Mucosa of stomach (tissue), 1 donor: Measurements from ENCODE around the gene MAT2B.
"Not testable (repeated sequence)": the region's sequence is repeated elsewhere in the genome, so short reads cannot be mapped to it uniquely, and the experiment has no call there.

Experiments used
- H3K27me3 ChIP-seq: one replicate; pipeline ENCODE4 v1.7.0; 2013; ENCODE audit warnings: mild to moderate bottlenecking, low read length; ENCODE audit not compliant: control insufficient read depth, insufficient read depth
- H3K36me3 ChIP-seq: one replicate; pipeline ENCODE4 v1.7.0; 2013; ENCODE audit warnings: low read length; ENCODE audit not compliant: control insufficient read depth, insufficient read depth
- H3K4me1 ChIP-seq: one replicate; pipeline ENCODE4 v1.7.0; 2013; ENCODE audit warnings: mild to moderate bottlenecking, low read length; ENCODE audit not compliant: control insufficient read depth, insufficient read depth
- H3K4me3 ChIP-seq: one replicate; pipeline ENCODE4 v1.7.0; 2013; ENCODE audit warnings: low read length
- H3K9ac ChIP-seq: one replicate; pipeline ENCODE4 v1.7.0; 2013; ENCODE audit warnings: mild to moderate bottlenecking, low read length, moderate library complexity
- H3K9me3 ChIP-seq: one replicate; pipeline ENCODE4 v1.7.0; 2013; ENCODE audit warnings: mild to moderate bottlenecking, low read length, moderate library complexity; ENCODE audit not compliant: control insufficient read depth
- donor health status: Pancreatic carcinoma.

MAT2B gene

DNA sequence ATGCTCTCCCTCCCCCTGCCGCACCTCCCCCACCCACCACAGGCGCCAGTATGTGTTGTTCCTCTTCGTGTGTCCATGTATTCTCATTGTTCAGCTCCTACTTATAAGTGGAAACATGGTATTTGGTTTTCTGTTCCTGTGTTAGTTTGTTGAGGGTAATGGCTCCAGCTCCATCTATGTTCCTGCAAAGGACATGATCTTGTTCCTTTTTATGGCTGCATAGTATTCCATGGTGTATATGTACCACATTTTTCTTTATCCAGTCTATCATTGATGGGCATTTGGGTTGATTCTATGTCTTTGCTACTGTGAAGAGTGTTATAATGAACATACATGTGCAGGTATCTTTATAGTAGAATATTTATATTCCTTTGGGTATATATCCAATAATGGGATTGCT, 31.0 kb downstream of the MAT2B start:
- not testable (repeated sequence) for H3K4me1 ChIP-seq

GRCh38 chr5:163540696-163541095, 35.3 kb downstream of the MAT2B start:
- Histone ChIP-seq H3K36me3 (no peaks in the 10 kb centered on the region), H3K9me3 (no peaks in the 10 kb centered on the region), H3K4me3 (no peak overlapping the region), H3K27me3 (no peaks in the 10 kb centered on the region), H3K9ac (no peak overlapping the region), H3K4me1 (no peaks in the 10 kb centered on the region)

More for the DNA sequence above, 31.0 kb downstream of the MAT2B start:
- H3K9ac ChIP-seq, H3K27me3 ChIP-seq, H3K4me3 ChIP-seq, H3K9me3 ChIP-seq, H3K36me3 ChIP-seq: not testable (repeated sequence)

GRCh38 chr5:163542771-163543170, 37.4 kb downstream of the MAT2B start:
- no peaks in the 10 kb centered on the region for H3K36me3 ChIP-seq
- no peaks in the 10 kb centered on the region for H3K27me3 ChIP-seq
- no peak overlapping the region for H3K4me3 ChIP-seq
- no peaks in the 10 kb centered on the region for H3K4me1 ChIP-seq
- no peak overlapping the region for H3K9ac ChIP-seq
- H3K9me3 ChIP-seq: no peaks in the 10 kb centered on the region

DNA sequence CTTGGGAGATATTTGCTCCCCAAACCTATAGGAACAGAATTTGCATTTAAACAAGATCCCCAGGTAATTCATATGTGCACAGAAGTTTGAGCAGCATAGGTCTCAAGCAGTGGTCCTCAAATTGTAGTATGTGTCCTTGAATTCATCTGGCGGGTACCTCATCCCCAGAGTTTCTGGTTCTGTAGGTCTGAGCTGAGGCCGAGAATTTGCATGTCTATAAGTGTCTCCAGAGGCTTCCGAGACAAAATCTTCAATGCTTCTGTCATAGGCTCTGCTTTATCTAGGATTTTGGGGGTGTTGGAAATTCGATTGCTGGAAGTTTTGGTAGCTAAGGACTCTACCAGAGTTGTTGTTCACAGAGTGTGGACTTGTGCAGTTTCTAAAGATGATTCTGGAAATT, 38.6 kb downstream of the MAT2B start:
- no peak overlapping the region for H3K4me3 ChIP-seq
- H3K27me3 ChIP-seq: no peaks in the 10 kb centered on the region
- H3K9ac ChIP-seq: no peak overlapping the region
- no peaks in the 10 kb centered on the region for H3K4me1 ChIP-seq
- H3K36me3 ChIP-seq: no peaks in the 10 kb centered on the region
- no peaks in the 10 kb centered on the region for H3K9me3 ChIP-seq

DNA sequence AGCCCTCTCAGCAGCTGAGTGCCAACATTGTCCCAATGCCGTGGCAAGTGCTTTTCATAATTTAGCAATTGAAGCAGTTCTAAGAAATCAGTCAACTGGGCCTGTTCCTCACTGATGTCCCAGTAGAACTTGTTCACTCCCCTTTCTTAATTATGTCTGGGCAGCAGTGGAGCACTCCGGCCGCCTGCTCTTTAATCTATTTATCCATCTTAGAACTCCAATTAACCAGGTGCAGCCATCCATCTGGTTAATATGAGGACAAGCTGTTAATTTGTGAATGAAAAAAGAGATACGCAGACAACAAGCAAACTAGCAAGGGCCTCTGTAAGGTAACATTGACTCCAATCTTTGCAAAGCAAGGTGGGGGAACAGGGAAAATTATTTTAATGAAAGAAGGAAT, 39.4 kb downstream of the MAT2B start:
- Histone ChIP-seq H3K36me3 (no peaks in the 10 kb centered on the region), H3K4me3 (no peak overlapping the region), H3K9ac (no peak overlapping the region), H3K4me1 (no peaks in the 10 kb centered on the region), H3K9me3 (no peaks in the 10 kb centered on the region), H3K27me3 (no peaks in the 10 kb centered on the region)

GRCh38 chr5:163548649-163549048, 43.2 kb downstream of the MAT2B start:
- H3K9me3 ChIP-seq: no peaks in the 10 kb centered on the region
- H3K9ac ChIP-seq: no peak overlapping the region
- H3K27me3 ChIP-seq: no peaks in the 10 kb centered on the region
- H3K4me3 ChIP-seq: no peak overlapping the region
- H3K36me3 ChIP-seq: no peaks in the 10 kb centered on the region
- no peaks in the 10 kb centered on the region for H3K4me1 ChIP-seq

GRCh38 chr5:163551156-163551555, 45.7 kb downstream of the MAT2B start:
- no peak overlapping the region for H3K4me3 ChIP-seq
- no peaks in the 10 kb centered on the region for H3K27me3 ChIP-seq
- H3K4me1 ChIP-seq: no peaks in the 10 kb centered on the region
- no peak overlapping the region for H3K9ac ChIP-seq
- no peaks in the 10 kb centered on the region for H3K36me3 ChIP-seq
- H3K9me3 ChIP-seq: no peaks in the 10 kb centered on the region

DNA sequence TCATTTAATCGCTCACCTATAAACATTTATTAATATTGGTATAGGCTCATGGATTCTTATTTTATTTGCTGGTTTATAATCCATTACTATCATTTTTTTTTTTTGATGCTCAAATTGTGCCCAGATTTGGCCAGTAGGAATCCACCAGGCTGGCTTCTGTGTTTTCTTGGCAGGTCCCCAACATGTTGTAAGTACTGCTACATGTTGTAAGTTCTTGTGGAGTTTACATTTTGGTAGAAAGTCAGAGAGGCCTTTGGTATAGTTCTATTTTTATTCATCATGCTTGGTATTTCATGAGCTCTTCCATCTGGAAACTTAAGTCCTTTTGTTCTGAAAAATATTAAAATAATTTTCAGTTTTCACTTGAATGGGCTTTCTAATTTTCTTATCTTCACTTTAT, 47.1 kb downstream of the MAT2B start:
- Histone ChIP-seq H3K27me3 (no peaks in the 10 kb centered on the region), H3K4me1 (no peaks in the 10 kb centered on the region), H3K9me3 (no peaks in the 10 kb centered on the region), H3K4me3 (no peak overlapping the region), H3K9ac (no peak overlapping the region), H3K36me3 (no peaks in the 10 kb centered on the region)

- H3K4me1 ChIP-seq: peaks cover 19% of the 10 kb centered on the region
- H3K9ac ChIP-seq: no peak overlapping the region
- no peaks in the 10 kb centered on the region for H3K9me3 ChIP-seq
- no peak overlapping the region for H3K4me3 ChIP-seq
- H3K36me3 ChIP-seq: no peaks in the 10 kb centered on the region
- peaks cover 19% of the 10 kb centered on the region for H3K27me3 ChIP-seq
Observed at GRCh38 chr5:163561339-163561738, 55.9 kb downstream of the MAT2B start.

- H3K9ac ChIP-seq: no peak overlapping the region
- peaks cover 26% of the 10 kb centered on the region for H3K27me3 ChIP-seq
- H3K4me3 ChIP-seq: no peak overlapping the region
- H3K4me1 ChIP-seq: peaks cover 23% of the 10 kb centered on the region
- H3K9me3 ChIP-seq: no peaks in the 10 kb centered on the region
- H3K36me3 ChIP-seq: no peaks in the 10 kb centered on the region
Observed at GRCh38 chr5:163562071-163562470, 56.7 kb downstream of the MAT2B start.

DNA sequence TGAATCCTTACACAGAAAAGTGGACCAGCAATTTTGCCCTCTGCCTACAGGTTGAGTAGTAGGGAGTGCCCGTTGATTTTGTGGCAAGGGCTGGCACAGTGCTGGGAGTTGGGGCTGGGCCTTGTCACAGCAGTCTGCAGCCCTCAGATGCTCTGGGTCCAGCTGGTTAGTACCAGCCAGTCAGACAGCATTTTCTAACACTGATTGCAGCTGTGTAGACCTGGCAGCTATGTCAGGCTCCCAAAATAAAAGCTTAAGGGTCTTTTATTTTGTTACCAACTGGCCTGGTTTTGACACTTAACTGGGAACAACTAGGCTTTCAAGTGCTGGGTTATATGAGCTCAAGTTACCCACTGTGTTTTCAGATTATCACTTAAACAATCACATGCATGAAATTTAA, 57.7 kb downstream of the MAT2B start:
- no peaks in the 10 kb centered on the region for H3K36me3 ChIP-seq
- no peak overlapping the region for H3K9ac ChIP-seq
- no peaks in the 10 kb centered on the region for H3K9me3 ChIP-seq
- H3K4me3 ChIP-seq: no peak overlapping the region
- H3K27me3 ChIP-seq: peaks cover 29% of the 10 kb centered on the region
- peaks cover 23% of the 10 kb centered on the region for H3K4me1 ChIP-seq

GRCh38 chr5:163563880-163564279, 58.5 kb downstream of the MAT2B start:
- H3K4me3 ChIP-seq: no peak overlapping the region
- H3K27me3 ChIP-seq: peaks cover 29% of the 10 kb centered on the region
- no peaks in the 10 kb centered on the region for H3K36me3 ChIP-seq
- no peaks in the 10 kb centered on the region for H3K9me3 ChIP-seq
- H3K4me1 ChIP-seq: peaks cover 23% of the 10 kb centered on the region
- no peak overlapping the region for H3K9ac ChIP-seq

DNA sequence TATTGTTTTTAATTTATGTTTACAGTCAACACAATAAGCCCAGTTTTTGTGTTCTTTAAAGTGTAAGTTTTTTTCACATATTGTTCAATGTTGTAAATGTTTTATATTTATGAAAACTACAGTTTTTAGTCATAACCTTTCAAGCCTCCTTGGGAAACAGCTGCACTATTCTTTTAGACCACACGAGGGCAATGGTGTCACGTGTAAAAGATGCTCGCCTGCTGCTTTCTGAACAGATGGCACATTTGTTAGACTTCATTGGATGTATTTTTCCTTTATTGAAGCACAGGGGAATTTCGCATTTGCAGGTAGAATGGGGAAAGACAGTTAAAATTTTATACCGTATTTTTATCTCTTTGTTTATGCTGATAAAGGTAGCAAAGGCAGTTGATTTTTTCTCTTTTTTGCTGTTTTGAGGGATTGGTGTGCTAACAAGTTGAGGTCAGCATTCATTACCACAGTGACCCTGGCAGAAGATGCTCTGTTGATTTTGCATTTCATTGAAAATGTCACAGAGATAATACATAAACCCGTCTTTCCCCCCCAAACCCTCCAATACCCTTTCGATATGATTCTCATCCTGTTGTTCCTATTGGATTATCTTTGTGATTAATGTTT, 59.0 kb downstream of the MAT2B start:
- H3K9me3 ChIP-seq: no peaks in the 10 kb centered on the region
- no peaks in the 10 kb centered on the region for H3K36me3 ChIP-seq
- H3K4me1 ChIP-seq: peaks cover 23% of the 10 kb centered on the region
- H3K27me3 ChIP-seq: peaks cover 29% of the 10 kb centered on the region
- H3K9ac ChIP-seq: no peak overlapping the region
- no peak overlapping the region for H3K4me3 ChIP-seq
